Erythroblast (primary cell): ENCODE results near the gene RNASEH2B.

ENCODE experiments used
- GATA1 ChIP-seq: IDR thresholded peaks from 2 replicates; pipeline ENCODE4 v1.6.1; 2011; ENCODE audit warnings: low read depth, mild to moderate bottlenecking, control low read depth, low read length, moderate library complexity
- POLR2A ChIP-seq: IDR thresholded peaks from 2 replicates; pipeline ENCODE4 v1.6.1; 2011; ENCODE audit warnings: mild to moderate bottlenecking, low read length

DNA sequence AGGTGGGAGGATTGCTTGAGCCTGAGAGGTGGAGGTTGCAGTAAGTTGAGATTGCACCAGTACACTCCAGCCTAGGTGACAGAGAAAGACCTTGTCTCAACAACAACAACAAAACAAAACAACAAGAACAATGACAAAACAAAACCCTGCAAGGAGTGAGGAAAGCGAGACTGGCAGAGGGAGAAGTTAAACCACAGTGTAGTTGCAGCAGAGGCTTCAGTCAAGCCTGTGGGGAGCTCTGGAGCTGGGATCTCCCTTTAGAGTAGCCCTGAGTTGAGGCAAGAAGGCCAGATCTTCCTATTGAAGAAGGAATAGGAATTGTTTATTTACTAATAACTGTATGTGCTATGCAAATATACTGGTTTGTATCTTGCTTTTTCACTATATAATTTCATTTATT lies 25.3 kb upstream of the RNASEH2B start:
- TF ChIP-seq POLR2A: no peak
- no peak for TF ChIP-seq GATA1
